GM20000 (cell line): ENCODE measurements around the gene ABHD1.

Experiments
- DNase-seq: peaks from one replicate; pipeline ENCODE4 v3.0.0; 2012; ENCODE audit warnings: low spot score
- CTCF ChIP-seq: IDR thresholded peaks from 2 replicates; pipeline ENCODE4 v1.5.1; 2012; ENCODE audit warnings: mild to moderate bottlenecking, control low read depth; ENCODE audit errors: extremely low read depth, missing control alignments

The ABHD1 gene

GRCh38 chr2:27088634-27089033 is 35.0 kb upstream of the ABHD1 start:
- no peak for DNase-seq
- no peak for TF ChIP-seq CTCF

- DNase-seq: no peak
- no peak for TF ChIP-seq CTCF
Measured at GRCh38 chr2:27089111-27089954, 34.3 kb upstream of the ABHD1 start.

GRCh38 chr2:27091746-27092695 is 31.6 kb upstream of the ABHD1 start:
- no peak for TF ChIP-seq CTCF

GRCh38 chr2:27092696-27093429 is 30.8 kb upstream of the ABHD1 start:
- no peak for TF ChIP-seq CTCF
- no peak for DNase-seq

More at GRCh38 chr2:27091746-27092695, 31.6 kb upstream of the ABHD1 start:
- DNase-seq: no peak

GRCh38 chr2:27093430-27094352 is 29.9 kb upstream of the ABHD1 start:
- no peak for TF ChIP-seq CTCF
- no peak for DNase-seq

- TF ChIP-seq CTCF: no peak
- no peak for DNase-seq
Measured at GRCh38 chr2:27094353-27094984, 29.1 kb upstream of the ABHD1 start.
